Measurements from ENCODE around the gene SCUBE1. TPM values are rescaled to one million over a fixed set of nuclear protein-coding genes. Genes with fewer than 3 reads are reported as not detected.

SCUBE1 gene
- total RNA-seq, 2 donors from 2014 or later: 0.04 to 0.16 TPM

GRCh38 chr22:43257961-43258360 lies 85.2 kb downstream of the SCUBE1 start:
- TF ChIP-seq, protein P1, sequence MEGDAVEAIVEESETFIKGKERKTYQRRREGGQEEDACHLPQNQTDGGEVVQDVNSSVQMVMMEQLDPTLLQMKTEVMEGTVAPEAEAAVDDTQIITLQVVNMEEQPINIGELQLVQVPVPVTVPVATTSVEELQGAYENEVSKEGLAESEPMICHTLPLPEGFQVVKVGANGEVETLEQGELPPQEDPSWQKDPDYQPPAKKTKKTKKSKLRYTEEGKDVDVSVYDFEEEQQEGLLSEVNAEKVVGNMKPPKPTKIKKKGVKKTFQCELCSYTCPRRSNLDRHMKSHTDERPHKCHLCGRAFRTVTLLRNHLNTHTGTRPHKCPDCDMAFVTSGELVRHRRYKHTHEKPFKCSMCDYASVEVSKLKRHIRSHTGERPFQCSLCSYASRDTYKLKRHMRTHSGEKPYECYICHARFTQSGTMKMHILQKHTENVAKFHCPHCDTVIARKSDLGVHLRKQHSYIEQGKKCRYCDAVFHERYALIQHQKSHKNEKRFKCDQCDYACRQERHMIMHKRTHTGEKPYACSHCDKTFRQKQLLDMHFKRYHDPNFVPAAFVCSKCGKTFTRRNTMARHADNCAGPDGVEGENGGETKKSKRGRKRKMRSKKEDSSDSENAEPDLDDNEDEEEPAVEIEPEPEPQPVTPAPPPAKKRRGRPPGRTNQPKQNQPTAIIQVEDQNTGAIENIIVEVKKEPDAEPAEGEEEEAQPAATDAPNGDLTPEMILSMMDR (IDR thresholded peaks at IDR 0.05): no peak
- no peak for DNase-seq (ENCODE audit: low spot score)
- Histone ChIP-seq H3K36me3 (no peaks in the 10 kb centered on the region), H3K4me3 (no peak overlapping the region), H3K27ac (no peak overlapping the region), H3K9me3 (no peaks in the 10 kb centered on the region), H3K4me1 (peaks cover 0 to 9% of the 10 kb centered on the region in 2 donors), H3K27me3 (no peaks in the 10 kb centered on the region)

- Histone ChIP-seq H3K9me3 (no peaks in the 10 kb centered on the region), H3K27ac (no peak overlapping the region), H3K4me1 (peaks cover 0 to 9% of the 10 kb centered on the region in 2 donors), H3K36me3 (no peaks in the 10 kb centered on the region), H3K4me3 (no peak overlapping the region), H3K27me3 (no peaks in the 10 kb centered on the region)
- DNase-seq (ENCODE audit: low spot score): no peak
- TF ChIP-seq, protein P1 (IDR thresholded peaks at IDR 0.05): no peak
Measured at GRCh38 chr22:43257549-43257948, 85.6 kb downstream of the SCUBE1 start.

DNA sequence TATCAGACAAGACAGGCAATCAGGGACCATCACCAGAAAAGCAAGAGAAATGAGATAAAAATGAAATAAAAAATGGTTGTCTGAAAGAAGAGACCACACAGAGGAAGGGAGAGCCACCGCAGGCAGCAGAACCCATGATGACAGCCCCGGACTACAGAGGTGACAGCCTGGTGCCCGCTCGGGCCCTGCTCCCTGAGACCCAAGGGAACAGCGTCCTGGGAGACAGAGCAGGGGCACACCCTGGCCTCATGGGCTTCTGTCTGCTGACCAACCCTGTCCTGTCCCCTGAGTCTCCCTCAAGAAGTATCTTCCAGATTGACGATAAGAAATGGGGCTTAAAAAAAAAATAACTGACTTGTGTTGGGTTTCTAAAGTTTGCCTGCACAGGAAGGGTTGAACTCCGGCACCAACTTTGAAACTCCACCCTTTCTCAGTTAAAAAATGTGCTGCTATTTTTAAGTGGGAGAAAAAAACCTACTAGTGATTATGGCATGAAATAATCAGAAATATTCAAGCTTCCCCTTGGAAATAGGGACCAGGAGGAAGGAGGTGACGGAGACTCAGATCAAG lies 86.1 kb downstream of the SCUBE1 start:
- no peaks in the 10 kb centered on the region for H3K27me3 ChIP-seq
- H3K27ac ChIP-seq: no peak overlapping the region
- DNase-seq (ENCODE audit: low spot score): no peak
- no peaks in the 10 kb centered on the region for H3K36me3 ChIP-seq
- TF ChIP-seq, protein P1 (IDR thresholded peaks at IDR 0.05): no peak
- H3K4me1 ChIP-seq: peaks cover 0 to 9% of the 10 kb centered on the region in 2 donors
- H3K4me3 ChIP-seq: no peak overlapping the region
- H3K9me3 ChIP-seq: no peaks in the 10 kb centered on the region

DNA sequence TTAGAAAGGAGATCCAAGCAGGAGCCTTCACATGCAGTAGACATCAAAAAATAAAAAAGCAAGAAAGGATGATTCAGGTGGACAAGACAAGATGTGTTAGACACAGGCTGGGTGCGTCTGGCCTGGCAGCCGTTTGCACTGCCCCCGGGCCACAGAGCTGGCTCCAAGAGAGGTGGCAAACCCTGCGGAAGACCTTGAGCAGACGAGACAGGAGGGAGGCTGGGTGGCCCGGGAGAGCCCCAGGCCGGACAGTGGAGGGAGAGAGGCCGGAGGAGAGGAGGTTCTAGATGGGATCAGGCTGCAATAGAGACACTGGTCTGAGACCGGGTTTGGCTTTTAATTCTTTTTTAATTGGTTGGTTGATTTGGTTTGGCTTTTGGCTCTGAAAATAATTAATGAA lies 86.6 kb downstream of the SCUBE1 start:
- TF ChIP-seq, protein P1 (IDR thresholded peaks at IDR 0.05): no peak
- no peak overlapping the region for H3K4me3 ChIP-seq
- H3K9me3 ChIP-seq: no peaks in the 10 kb centered on the region
- no peaks in the 10 kb centered on the region for H3K27me3 ChIP-seq
- DNase-seq (ENCODE audit: low spot score): no peak
- H3K27ac ChIP-seq: no peak overlapping the region
- H3K36me3 ChIP-seq: no peaks in the 10 kb centered on the region
- peaks cover 0 to 9% of the 10 kb centered on the region in 2 donors for H3K4me1 ChIP-seq

DNA sequence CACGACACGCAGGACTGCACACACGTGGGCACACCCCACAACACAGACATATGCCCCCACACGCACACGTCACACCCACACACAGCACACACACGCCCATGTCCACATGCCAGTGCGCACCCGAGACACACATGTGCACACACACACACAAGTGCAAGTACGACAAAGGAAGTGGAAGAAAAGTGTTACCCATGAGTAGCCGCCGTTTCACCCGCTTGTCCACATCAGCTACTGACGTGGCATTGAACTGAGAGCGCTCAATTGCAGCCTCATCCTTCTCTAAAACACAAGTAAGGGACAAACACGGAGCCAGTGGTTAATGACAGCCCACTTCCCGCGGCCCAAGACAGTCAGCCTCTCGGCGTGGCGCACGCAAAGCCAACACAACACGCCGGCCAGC lies 87.9 kb downstream of the SCUBE1 start:
- no peak overlapping the region for H3K27ac ChIP-seq
- DNase-seq (ENCODE audit: low spot score): no peak
- H3K4me1 ChIP-seq: peaks cover 0 to 9% of the 10 kb centered on the region in 2 donors
- TF ChIP-seq, protein P1 (IDR thresholded peaks at IDR 0.05): no peak
- H3K27me3 ChIP-seq: no peaks in the 10 kb centered on the region
- H3K4me3 ChIP-seq: no peak overlapping the region
- no peaks in the 10 kb centered on the region for H3K9me3 ChIP-seq
- H3K36me3 ChIP-seq: no peaks in the 10 kb centered on the region

GRCh38 chr22:43253839-43254238 lies 89.3 kb downstream of the SCUBE1 start:
- TF ChIP-seq, protein P1 (IDR thresholded peaks at IDR 0.05): no peak
- H3K36me3 ChIP-seq: no peaks in the 10 kb centered on the region
- no peak overlapping the region for H3K4me3 ChIP-seq
- no peak for DNase-seq (ENCODE audit: low spot score)
- no peaks in the 10 kb centered on the region for H3K27me3 ChIP-seq
- H3K27ac ChIP-seq: no peak overlapping the region
- H3K9me3 ChIP-seq: no peaks in the 10 kb centered on the region
- H3K4me1 ChIP-seq: peaks cover 0 to 9% of the 10 kb centered on the region in 2 donors

Data from right atrium auricular region (tissue), 2 donors.